GM21390 (cell line): ENCODE data around the gene CHAF1B.

Experiments
- ATAC-seq: cut with Tn5 transposase; IDR thresholded peaks from one replicate; pipeline ENCODE4 v1.9.1; 2021; ENCODE audit not compliant: unreplicated experiment

CHAF1B gene

GRCh38 chr21:36425286-36425685 is 40.1 kb downstream of the CHAF1B start:
- ATAC-seq = no peak

DNA sequence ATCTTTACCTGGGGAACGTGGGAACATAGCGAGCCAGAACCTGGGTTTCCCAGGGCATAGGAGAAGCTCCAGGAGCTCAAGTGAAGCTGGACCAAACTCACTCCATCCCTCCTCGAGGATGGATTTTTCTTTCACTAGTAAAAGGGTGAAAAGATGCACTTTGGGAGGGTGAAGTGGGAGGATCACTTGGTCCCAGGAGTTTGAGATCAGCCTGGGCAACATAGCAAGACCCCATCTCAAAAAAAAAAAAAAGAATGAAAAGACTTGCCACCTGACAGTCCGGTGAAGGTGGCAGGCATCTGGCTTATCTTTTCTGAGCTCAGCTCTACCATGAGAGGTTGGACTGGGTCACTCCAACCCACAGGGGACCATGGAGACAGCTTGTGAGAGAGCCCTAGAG is 42.3 kb downstream of the CHAF1B start:
- no peak for ATAC-seq

- no peak for ATAC-seq
Observed at GRCh38 chr21:36428761-36429432, 43.7 kb downstream of the CHAF1B start.

- peak; percentile 85 for ATAC-seq
Observed at GRCh38 chr21:36429947-36430546, 44.9 kb downstream of the CHAF1B start.

- ATAC-seq = no peak
Observed at GRCh38 chr21:36430841-36431240, 45.6 kb downstream of the CHAF1B start.

- no peak for ATAC-seq
Observed at GRCh38 chr21:36431252-36431651, 46.1 kb downstream of the CHAF1B start.

DNA sequence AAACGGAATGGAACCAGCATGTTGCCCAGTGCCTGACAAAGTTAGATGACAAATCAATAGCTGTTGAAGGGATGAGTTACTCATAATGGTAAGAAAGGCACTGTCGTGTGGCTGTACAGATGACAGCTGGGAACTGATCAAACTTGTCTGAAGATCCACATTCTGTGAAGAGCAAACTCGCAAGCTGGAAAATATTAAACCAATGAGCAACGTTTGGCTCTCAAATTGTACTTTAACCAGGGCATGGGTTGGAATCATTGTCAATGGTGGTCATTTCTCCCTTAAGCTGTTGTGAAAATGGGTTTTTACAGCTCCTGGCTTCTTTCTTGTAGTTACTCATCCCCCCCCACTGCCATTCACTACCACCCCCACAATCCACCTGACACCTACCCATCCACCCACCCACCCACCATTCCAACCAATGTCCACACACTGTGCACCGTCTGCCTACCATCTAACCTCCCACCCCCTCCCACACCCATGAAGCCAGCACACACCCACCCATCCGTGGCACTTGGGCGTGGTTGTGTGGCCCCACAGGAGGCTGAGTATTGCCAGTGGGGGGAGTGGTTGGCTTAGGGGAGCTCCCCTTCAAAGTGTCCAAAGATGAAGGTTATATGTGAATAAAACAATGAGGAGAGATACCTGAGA is 48.0 kb downstream of the CHAF1B start:
- ATAC-seq = no peak

- no peak for ATAC-seq
Observed at GRCh38 chr21:36434144-36434543, 49.0 kb downstream of the CHAF1B start.

DNA sequence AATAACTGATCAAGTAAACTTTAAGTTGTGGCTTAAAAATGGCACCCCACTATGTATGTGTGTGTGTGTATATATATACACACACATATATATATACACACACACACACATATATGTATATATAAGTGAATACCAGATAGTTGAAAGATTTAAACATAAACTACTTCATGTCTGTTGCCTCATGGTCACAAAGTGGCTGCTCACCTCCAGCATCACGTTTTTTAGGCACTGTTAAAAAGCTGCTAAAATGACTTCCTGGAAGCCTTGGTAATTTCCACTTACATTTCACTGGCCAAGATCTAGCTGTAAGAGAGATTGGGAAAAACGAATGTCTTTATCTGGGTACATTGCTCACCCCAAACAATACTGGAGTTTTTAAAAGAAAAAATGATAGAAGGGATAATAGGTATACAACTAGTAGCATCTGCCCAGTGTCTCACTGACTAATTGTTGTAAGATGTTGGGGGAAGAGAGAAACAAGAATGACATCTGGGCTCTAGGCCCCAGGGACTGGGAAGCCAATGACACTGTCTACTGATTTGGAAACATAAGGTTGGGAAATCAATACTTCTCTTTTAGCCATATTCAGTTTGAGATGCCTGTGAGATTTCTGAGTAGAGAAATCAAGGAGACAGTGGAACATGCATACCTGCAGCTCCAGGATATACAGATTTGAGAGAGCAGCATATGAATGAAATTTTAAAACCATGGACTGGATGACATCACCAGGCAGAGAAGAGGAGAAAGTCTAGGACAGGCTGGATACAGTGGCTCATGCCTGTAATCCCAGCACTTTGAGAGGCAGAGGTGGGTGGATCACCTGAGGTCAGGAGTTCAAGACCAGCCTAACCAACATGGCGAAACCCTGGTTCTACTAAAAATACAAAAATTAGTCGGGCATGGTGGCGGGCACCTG is 51.9 kb downstream of the CHAF1B start:
- ATAC-seq = no peak

GRCh38 chr21:36437745-36438128 is 52.5 kb downstream of the CHAF1B start:
- no peak for ATAC-seq

DNA sequence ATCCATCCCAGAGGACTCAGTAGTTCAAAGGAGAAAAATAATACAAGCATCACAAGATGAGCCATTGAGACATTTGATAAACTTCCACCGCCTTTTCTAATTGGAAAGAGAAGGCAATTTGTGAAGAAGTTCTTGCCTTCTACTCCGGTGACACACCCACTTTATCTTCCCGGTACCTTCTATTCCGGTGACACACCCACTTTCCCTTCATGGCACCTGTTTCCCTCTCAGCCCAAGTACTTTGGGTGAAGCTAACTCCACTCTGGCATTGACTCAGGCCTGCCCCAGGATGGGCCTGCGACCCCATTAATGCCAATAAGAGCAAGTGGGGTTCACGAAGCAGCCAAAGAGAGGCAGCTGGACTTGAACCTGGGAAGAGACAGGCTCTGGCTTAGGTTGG is 56.5 kb downstream of the CHAF1B start:
- ATAC-seq = no peak

DNA sequence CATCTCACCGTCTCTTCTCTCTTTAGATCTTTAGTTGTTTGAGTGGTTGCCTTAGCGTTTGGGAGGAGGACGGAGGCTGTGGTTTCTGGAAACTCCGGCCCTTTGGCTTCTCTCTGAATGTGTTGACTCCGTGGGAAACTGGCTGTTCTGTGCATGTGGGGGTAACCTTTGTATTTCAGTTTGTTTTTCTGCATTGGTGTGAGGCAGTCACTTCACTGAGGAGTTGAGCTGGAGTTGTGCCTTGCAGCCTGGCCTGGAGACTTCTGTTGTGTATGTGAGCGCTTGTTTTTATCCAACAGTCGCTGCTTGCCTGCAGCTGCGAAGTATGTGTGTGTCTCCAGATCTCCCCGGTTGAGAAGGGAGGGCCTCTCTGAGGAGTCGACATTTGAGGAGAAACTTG is 61.1 kb downstream of the CHAF1B start:
- ATAC-seq = no peak

- ATAC-seq = no peak
Observed at GRCh38 chr21:36450511-36450910, 65.3 kb downstream of the CHAF1B start.

- no peak for ATAC-seq
Observed at GRCh38 chr21:36451506-36451905, 66.3 kb downstream of the CHAF1B start.

DNA sequence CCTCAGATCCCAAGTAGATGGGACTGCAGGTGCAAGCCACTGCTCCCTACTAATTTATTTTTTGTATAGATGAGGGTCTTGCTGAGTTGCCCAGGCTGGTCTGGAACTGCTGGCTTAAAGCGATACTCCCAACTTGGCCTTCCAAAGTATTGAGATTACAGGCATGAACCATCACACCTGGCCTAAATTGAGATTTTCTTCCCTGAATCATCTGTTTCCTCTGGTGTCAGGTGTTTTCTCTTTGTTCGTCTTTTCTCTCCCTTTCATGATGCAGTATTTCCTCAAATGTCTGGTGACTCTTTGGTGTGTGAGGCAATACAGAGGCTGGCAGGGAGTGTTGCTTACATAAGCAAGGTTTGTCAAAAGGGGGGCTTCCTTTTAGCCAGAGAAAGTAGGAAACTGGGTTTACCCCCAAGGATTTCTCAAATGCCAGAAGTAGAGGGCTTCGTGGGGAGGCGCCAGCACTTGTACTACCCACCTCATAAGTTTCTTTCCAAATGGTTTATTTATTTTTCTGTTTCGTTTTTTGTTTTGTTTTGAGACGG is 67.2 kb downstream of the CHAF1B start:
- ATAC-seq = no peak

DNA sequence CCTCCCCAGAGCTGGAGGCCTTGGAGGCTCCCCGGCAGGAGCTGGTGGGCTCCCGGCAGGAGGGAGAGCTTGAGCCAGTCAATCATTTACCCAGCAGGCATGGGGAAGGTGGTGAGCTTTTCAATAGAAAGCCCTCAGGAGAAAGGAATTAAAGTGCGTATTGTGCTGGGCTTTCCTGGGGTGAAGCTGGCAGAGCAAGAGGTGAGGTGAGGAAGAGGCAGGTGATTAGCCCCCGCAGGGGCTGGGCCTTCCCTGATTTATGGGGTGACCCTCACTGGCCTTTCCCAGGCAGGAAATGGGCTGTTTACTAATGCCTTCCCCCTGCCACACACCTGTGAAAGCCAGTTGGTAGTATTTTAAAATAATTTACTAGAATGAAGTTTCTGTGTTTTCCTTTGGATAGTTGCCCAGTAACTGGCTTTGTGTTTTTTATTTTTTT is 68.9 kb downstream of the CHAF1B start:
- ATAC-seq = no peak

DNA sequence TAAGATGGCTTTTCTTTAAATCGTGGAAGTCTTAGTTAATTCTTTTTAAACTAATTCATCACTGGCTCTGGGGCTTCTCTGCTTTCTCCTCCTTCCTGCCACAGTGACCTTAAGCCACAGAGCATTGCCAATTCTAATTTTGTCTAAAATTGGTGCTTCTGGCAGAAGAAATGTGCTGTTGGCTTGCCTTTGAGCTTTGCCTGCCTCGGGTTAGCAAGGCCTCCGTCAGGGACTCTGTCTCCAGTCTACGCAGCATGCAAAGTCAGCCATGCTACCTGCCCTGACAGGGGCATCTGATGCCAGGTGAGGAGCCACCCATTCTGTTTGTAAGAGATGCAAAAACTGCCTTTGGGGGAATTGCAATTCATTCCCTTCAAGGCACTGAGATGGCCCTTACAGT is 69.5 kb downstream of the CHAF1B start:
- ATAC-seq = no peak

GRCh38 chr21:36456729-36457414 is 71.7 kb downstream of the CHAF1B start:
- no peak for ATAC-seq

- ATAC-seq = no peak
Observed at GRCh38 chr21:36459098-36459497, 73.9 kb downstream of the CHAF1B start.

DNA sequence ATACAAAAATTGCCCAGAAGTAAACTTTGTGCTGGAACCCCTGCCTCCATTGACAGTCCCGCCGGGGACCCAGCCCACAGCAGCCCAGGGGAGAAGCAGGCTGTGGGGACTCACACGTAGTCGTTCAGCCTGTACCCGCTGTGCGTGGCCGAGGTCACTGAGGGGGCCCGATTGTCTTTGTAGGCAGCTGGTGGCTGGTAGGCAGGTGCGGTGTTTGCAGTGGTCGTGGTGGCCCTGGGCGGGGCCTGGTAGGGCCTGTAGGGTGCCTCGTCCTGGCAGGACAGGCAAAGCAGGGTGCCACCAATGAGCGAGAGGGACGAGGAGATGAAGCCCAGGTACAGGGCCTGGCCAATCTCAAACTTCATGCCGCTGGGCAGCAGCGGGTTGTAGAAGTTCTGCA is 75.7 kb downstream of the CHAF1B start:
- no peak for ATAC-seq
